SK-MEL-5 (cell line): ENCODE measurements around the gene TXLNG. TPM values are rescaled to one million over a fixed set of nuclear protein-coding genes. Genes with fewer than 3 reads are reported as not detected.
"Not testable (repeated sequence)": the region's sequence is repeated elsewhere in the genome, so short reads cannot be mapped to it uniquely, and the experiment has no call there.

Experiments used
- DNase-seq: peaks from one replicate; pipeline ENCODE4 v3.0.0-alpha.2; 2016; ENCODE audit warnings: low read depth, low spot score
- in situ Hi-C: cut with HindIII; loops from 2 replicates; pipeline ENCODE4 v1.10.0; 2016; ENCODE audit warnings: low sequenced_read_pairs, high pct_unique_total_duplicates, low pct_unique_long_range_greater_than_20kb
- total RNA-seq: library from RNA; depleted of rRNA; stranded (reverse); fragments of >200 nt; shearing (Covaris generic); gene quantifications from 2 replicates; pipeline ENCODE4 v1.2.3, GENCODE V29; 2014

The TXLNG gene
- total RNA-seq, 1 experiment from 2014 or later = 15.3 TPM

DNA sequence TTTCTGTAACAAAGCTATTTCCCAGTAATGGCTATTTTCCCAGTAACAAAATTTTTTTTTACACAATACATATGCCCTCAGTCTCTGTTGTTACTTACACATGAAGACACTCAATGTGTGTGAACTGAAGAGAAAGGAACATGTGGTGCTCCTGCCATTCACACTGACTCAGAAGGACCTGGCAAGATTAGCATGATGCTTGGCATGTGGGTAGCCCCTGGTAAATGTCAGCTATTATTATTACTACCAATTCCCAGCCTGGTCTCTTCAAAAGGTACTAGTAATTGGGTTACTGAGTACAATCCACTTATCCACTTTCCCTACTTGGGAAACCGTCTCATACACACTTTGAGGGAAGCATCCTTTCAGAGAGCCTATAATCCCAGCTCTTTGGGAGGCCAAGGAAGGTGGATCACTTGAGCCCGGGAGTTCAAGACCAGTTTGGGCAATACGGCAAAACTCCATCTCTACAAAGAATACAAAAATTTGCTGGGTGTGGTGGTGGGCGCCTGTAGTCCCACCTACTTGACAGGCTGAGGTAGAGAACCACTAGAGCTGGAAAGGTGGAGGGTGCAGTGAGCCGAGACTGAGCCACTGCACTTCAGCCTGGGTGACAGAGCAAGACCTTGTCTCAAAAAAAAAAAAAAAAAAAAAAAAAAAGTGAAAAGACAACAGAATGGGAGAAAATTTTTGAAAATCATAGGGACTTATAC lies 69.3 kb downstream of the TXLNG start:
- DNase-seq = no peak
- in situ Hi-C loops = no loop called here

DNA sequence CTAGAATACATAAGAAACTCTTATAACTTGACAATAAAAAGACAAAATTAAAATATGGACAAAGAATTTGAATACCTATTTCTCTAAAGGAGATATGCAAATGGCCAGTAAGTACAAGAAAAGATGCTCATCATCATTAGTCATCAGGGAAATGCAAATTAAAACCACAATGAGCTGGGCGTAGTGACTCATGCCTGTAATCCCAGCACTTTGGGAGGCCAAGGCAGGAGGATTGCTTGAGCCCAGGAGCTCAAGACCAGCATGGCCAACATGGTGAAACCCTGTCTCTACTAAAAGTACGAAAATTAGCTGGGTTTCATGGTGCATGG lies 69.8 kb downstream of the TXLNG start:
- DNase-seq, in situ Hi-C loops: not testable (repeated sequence)

DNA sequence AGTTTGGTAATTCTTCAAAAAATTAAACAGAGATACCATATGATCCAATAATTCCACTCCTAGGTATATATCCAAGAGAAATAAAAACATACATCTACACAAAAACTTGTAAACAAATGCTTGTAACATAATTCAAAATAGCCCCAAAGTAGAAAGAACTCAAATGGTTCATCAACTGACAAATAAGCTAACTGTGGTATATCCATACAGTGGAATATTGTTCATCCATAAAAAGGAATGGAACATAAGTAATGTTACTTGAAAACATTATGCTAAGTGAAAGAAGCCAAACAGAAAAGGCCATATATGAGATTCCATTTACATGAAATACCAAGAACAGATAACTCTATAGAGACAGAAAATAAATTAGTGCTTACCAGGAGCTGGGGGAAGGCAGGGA lies 70.5 kb downstream of the TXLNG start:
- in situ Hi-C loops = no loop called here
- DNase-seq = no peak

DNA sequence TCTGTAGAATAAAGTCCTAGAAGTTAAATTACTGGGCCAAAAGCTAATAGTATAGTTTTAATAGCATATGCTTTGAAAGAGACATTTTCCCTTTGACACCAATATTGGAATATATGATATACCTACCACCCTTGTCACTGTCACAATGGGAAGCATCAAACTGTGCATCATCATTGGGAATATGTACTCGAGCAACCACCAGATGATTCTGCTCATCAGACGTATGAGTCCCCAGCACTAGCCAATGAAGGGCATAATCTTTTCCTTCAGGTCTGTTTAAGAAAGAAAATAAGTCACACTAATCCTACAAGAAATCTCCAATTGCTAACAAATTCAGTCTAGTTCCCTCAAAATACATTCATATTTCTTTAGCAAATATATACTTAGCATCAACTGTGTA lies 76.6 kb downstream of the TXLNG start:
- no peak for DNase-seq
- in situ Hi-C loops = no loop called here

DNA sequence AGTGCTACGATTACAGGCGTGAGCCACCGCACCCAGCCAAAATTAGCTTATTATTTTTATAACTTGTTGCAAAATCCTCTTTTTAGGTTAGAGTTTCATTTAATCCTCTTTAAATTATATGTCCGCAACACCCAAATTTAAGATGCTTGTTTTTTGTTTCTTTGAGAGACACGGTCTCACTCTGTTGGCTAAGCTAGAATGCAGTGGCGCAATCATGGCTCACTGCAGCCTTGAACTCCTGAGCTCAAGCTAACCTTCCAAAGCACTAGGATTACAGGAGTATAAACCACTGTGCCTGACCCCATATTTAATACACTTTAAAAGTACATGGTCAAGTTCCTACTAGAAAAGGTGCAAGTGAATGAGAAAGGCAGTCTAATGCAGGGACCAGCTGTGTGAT lies 81.7 kb downstream of the TXLNG start:
- no peak for DNase-seq
- in situ Hi-C loops = no loop called here

DNA sequence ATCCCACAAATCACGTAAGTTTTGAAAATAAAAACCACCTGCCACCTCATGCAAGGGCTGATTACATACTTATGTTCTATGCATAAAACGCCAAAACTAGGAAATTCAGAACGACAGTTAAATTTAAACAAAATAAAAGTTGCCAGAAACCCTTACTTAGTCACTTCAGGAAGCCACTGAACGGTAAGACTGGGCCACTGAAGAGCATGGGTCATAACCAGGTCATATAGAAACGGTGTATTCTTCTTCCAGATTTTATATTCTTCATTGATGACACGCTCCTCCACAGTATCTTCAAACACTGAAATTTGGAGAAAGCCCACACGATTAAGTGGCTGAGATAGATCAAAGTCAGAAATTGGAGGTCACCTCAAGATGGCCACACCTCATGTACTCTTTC lies 82.7 kb downstream of the TXLNG start:
- in situ Hi-C loops = no loop called here
- DNase-seq = no peak

DNA sequence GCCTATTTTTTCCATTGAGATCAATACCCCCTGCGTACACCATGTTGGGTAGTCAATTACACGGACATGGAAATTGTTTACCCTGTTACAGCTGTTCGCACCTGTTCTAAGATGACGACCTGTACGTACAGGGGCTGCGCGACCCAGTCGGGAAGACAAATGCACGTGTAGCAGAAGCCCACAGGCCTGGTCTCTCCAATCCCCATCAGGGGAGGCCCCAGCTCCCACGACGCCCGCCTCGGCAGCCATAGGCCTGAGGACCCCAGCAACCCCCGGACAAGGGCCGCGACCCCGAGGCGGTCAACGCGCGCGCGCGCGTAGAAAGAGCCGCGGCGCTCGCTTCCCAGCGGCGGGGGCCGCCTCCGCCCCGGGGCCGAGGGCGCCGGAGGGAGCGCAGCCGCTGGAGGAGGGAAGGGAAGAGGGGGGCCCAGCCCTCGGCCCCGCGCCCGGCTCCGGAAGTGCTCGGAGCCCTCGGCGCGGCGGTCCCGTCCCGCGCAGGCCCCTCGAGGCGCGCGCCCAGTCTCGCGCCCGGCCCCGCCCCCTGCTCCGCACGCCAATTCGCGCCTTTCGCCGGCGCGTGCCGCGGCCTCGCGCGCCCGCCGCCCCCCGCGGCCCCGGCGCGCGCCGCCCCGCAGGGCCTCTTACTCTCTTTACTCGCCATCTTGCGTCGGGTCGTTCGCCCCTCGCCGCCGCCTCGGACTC lies 83.3 kb downstream of the TXLNG start:
- in situ Hi-C loops = no loop called here

DNA sequence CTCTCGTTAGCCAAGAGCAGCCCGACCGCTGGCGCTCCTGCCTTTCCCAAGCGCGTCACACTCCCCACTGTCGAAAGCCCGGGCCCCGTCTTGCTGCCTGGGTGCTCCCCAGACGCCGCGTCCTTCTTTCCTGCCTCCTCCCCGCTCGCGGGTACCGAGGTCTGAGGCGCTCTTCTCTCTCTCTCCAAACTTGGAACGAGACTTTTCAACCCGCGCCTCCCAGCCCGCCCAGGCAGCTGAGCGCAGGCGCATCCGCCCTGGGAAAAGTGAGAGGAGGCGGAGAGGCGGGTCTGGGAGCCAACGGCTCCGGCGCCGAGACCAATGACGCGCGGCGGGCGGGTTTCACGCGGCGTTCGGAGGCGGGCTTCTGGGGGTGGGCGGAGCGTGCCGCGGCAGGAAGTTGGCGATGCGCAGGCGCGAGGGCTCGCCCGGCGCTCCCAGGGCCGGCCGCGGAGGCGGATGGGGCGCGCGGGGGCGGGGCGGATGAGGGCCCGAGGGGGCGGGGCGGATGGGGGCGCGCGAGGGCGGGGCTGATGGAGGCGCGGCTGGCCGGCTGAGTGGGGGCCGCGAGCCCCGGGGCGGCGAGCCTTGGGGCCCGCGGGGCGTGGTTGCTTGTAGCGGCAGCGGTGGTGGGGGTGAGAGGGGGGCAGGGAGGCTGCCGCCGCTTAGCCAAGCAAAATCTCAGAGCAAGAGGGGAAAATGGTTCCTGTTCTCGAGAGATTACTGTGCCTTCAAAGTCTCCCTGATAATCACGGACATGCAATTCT lies 84.0 kb downstream of the TXLNG start, which contains the start of gene RBBP7:
Gene RBBP7, minus strand, starts transcription at position 268 of the 767 bp plus-strand sequence. CDS start 309 bp downstream, outside the sequence.
- DNase-seq = peak; percentile 86
- in situ Hi-C loops = no loop called here

More for the DNA sequence above, 83.3 kb downstream of the TXLNG start:
- DNase-seq = peak; percentile 23

DNA sequence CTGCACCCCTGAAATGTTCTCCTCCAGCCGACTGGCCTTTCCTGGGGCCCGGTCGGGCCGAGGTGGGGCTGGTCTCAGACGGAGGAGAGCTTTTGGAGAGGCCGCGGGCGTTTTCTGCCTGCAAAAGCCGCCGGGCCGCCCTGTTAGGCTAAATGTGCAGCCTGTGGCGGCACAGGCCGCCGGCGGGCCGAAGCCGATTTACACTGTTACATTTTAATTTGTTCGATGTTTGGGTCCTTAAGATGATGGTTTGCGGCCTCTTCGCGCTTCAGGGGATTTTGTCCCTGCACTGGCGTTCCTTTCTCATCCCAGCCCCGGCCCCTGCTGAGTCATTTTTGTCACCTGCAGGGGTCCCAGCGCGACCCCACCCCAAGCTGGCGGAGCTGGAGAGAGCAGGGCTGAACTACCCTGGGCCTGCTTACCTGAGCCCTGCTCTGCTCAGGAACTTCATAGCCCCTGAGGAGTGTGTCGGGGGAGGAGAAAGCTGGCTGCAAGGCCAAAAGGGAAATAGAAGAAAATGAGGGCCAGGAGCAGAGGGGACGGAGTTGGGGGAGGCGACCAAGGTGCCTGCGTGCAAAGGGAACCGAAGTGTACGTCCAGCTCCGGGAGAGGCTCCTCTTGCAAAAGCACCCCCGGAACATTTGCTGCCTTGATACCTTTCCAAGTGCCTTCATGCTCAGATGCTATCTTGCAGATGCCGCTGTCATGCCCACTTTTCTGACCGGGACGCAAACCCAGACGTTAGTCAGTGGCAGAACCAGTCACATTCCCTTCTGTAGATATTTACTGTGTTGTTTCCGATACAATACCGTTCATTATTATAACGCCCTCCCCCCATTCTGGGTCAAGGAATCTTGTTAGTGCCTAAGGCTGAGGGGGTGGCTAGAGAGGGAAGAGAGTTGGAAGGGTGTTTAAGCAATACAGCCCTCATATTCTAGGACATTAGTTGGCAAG lies 84.9 kb downstream of the TXLNG start:
- in situ Hi-C loops = no loop called here
- peak; percentile 36 for DNase-seq

DNA sequence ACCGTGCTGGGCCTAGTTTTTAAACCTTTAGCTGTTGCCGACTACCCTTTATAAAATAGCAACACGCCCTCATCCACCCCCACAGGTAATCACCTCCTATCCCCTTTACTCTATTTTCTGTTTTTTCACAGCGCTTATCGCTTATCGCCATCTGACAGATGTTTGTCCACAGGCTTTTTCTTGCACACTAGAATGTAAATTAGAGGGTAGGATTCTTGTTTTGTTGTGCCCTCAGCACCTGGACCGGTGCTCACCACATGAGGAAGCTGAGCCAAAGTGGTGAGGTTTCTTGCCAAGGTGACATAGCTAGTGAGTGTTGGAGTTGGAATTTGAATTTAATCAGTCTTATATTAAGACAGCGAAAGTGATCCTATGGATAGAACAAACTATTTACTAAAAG lies 86.8 kb downstream of the TXLNG start:
- in situ Hi-C loops = no loop called here
- no peak for DNase-seq

DNA sequence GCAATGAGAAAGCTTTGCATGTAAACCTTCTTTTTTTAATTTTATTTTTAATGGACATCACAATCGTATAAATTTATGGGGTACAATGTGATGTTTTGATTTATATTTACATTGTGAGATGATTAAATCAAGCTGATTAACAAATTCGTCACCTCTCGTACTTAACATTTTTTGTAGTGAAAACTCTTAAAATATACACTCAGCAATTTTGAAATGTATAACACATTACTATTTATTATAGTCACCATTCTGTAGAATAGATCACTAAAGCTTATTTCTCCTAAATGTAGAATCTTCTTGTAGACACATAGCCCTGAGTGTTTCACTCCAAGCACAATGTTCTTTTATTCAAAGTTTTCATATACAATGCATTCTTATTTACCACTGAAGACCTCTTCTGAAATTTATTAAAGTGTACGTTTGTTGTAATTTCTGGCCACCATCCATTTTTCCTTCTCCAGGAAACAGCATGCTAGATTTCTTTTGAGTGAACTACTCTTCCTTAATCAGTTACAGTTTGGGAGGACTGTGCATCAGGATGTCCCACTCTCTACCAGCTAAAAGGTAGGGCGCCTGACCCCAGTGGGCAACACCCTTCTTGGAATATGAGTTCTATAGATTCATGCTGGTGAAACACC lies 88.3 kb downstream of the TXLNG start:
- in situ Hi-C loops = no loop called here

DNA sequence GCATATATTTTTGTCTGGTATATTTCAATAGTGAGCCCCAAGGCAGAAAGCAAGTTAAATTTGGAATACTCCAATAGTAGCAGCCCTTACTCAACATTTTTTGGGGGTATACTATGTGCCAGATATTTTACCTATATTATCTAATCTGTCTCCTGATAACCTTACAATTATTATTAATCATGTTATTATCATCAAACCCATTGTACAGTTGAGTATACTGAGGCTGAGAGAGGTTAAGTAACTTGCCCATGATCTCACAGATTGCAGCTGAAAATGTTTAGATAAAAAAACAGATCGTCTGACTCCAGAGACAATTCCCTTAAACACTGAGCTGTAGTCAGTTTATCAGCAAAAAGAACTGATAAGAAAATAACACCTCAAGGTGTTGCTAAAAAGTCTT lies 90.4 kb downstream of the TXLNG start:
- DNase-seq = no peak
- in situ Hi-C loops = no loop called here

More for the DNA sequence above, 88.3 kb downstream of the TXLNG start:
- DNase-seq = peak; percentile 50

DNA sequence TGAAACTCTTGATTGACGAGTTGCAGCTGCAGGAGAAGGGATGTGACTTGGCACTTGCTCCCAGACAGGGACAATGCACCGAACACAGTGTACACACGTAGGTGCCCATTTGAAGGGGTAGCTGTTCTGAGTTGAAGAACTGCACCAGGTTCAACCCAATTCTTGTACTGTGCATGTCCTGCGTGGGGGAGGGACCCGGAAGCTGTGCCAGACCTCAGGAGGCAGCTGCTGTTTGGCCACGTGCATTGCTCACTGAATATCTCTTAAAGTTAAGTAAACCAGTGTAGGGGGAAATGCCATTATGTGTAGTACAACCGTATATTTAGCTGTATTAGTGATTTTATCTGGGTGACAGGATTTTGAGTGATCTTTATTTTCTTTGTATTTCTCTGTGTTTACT lies 95.9 kb downstream of the TXLNG start:
- in situ Hi-C loops = no loop called here
- peak; percentile 43 for DNase-seq

DNA sequence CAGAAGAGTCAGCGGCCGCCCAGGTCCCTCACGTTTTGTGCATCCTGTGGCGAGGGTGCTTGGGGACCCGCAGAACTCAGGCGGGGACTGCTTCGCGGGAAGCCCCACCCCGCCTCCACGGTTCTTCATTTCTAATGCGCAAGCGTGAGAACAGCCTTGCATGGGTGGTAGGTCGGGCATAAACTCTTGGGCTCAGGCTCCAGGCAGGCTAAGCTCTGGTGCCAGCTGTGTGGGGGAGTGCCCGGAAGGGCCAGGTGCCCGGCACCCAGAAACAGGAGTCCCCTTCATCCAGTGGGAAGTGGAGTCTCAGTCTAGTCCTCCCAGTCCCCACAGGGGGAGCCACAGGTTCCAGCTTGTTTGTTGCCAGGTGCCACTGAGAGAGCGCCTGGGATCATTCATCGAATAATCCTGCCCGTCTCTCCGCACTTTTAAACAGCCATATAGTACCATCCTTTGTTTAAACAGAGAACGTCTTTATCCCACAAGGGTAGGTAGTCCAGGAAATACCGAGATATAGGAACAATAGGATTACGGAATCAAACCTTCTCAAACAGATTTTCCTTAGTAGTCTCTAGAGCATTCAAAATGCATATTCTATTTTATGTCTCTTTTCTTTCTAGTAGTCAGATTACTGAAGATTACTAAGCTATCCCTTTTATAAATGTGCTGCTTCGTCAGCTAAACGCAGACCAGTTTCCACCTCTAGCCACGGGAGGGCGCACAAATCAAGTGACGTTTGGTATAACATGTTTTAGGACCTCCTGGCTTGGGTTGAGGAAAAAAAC lies 96.6 kb downstream of the TXLNG start:
- DNase-seq = peak; percentile 81
- in situ Hi-C loops = no loop called here

DNA sequence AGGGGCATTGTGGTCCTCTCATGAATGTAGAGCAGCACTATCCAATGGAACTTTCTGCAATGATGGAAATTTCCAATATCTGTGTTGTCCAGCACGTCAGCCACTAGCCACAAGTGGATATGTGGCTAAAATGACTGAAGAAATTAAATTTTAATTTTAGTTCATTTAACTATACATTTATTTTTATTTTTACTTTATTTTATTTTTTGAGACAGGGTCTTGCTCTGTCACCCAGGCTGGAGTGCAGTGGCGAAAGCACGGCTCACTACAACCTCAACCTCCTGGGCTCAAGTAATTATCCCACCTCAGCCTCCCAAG lies 97.2 kb downstream of the TXLNG start:
- DNase-seq = no peak
- in situ Hi-C loops = no loop called here

DNA sequence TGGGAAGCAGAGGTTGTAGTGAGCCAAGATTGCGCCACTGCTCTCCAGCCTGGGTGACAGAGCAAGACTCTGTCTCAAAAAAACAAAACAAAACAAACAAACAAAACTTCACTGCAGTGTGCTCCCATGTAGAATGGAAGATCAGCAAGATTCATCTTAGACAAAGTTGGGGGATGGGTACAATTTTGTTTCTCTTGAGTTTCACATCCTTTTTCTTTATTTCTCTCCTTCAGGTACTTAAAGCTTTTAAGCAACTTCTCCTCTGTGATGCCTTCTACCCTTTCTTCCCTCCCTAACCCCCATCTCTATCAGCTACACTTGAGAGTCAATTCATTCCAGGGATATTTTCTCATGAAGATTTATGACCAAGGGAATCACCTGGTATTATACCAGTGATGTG lies 99.4 kb downstream of the TXLNG start:
- in situ Hi-C loops = no loop called here
- DNase-seq = no peak
